ENCODE data around the gene SUDS3. TPM values are rescaled to one million over a fixed set of nuclear protein-coding genes. Genes with fewer than 3 reads are reported as not detected.

Gene SUDS3
- total and polyA plus RNA-seq, 12 donors, result 13.3 to 75.3 (median 27.5) TPM

DNA sequence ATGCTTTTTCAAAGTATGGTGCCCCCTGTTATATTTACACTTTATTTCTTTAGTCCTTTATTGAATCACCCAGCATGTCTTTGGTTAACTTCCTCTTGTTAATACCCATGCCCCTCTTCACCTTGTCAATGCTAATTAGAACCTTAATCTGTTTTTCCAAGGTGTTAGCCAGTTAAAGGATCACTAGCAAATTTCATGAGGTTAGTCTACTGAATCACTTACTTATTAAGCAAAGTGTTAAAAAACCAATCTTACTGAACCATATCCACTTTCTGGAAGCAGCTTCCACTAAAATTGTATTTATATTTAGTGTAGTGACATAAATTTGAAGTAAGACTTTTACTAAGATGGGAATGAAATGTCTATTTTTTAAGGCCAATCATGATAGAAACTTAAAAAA is 31.5 kb upstream of the SUDS3 start:
- H3K4me1 ChIP-seq (replicated peaks in 1 of 2), result peaks cover 0 to 6% of the 10 kb centered on the region in 2 donors
- intact Hi-C loops (cut with DNase I), result no loop called here
- H3K36me3 ChIP-seq (replicated peaks in 1 of 2), result no peaks in the 10 kb centered on the region
- no peaks in the 10 kb centered on the region for H3K27me3 ChIP-seq
- H3K4me3 ChIP-seq, result no peak overlapping the region
- TF ChIP-seq CTCF (IDR thresholded peaks at IDR 0.05) (no peak), POLR2A (IDR thresholded peaks at IDR 0.05) (no peak)
- no peak overlapping the region for H3K27ac ChIP-seq
- no peak for DNase-seq
- no peaks in the 10 kb centered on the region for H3K9me3 ChIP-seq (replicated peaks in 1 of 3)

- Histone ChIP-seq H3K4me3 (no peak overlapping the region), H3K27me3 (no peaks in the 10 kb centered on the region), H3K4me1 (replicated peaks in 1 of 2) (peaks cover 0 to 6% of the 10 kb centered on the region in 2 donors), H3K9me3 (replicated peaks in 1 of 3) (no peaks in the 10 kb centered on the region), H3K36me3 (replicated peaks in 1 of 2) (no peaks in the 10 kb centered on the region), H3K27ac (no peak overlapping the region)
- intact Hi-C loops (cut with DNase I), result no loop called here
- 53 to 71% (median 62%) methylated on average over 1 of the region's 1 CpG for WGBS, 4 donors
- TF ChIP-seq CTCF (IDR thresholded peaks at IDR 0.05), result no peak
- TF ChIP-seq POLR2A (IDR thresholded peaks at IDR 0.05), result no peak
- DNase-seq, result no peak
These were observed 31.0 kb upstream of the SUDS3 start for GRCh38 chr12:118345355-118345754.

- no peak overlapping the region for H3K27ac ChIP-seq
- 81 to 93% (median 85%) methylated on average over 7 of the region's 7 CpGs for WGBS, 4 donors
- H3K36me3 ChIP-seq (replicated peaks in 1 of 2), result no peaks in the 10 kb centered on the region
These were observed 29.5 kb upstream of the SUDS3 start for GRCh38 chr12:118346895-118347294.

GRCh38 chr12:118347916-118348315 is 28.4 kb upstream of the SUDS3 start:
- TF ChIP-seq POLR2A (IDR thresholded peaks at IDR 0.05), result no peak
- TF ChIP-seq CTCF (IDR thresholded peaks at IDR 0.05), result no peak
- intact Hi-C loops (cut with DNase I), result no loop called here
- 95 to 100% (median 96%) methylated on average over 2 of the region's 2 CpGs for WGBS, 4 donors

More at GRCh38 chr12:118346895-118347294, 29.5 kb upstream of the SUDS3 start:
- TF ChIP-seq CTCF (IDR thresholded peaks at IDR 0.05) (no peak), POLR2A (IDR thresholded peaks at IDR 0.05) (no peak)
- DNase-seq, result no peak
- peaks cover 0 to 6% of the 10 kb centered on the region in 2 donors for H3K4me1 ChIP-seq (replicated peaks in 1 of 2)
- intact Hi-C loops (cut with DNase I), result no loop called here
- no peak overlapping the region for H3K4me3 ChIP-seq
- no peaks in the 10 kb centered on the region for H3K9me3 ChIP-seq (replicated peaks in 1 of 3)
- H3K27me3 ChIP-seq, result no peaks in the 10 kb centered on the region

More at GRCh38 chr12:118347916-118348315, 28.4 kb upstream of the SUDS3 start:
- Histone ChIP-seq H3K36me3 (replicated peaks in 1 of 2) (no peaks in the 10 kb centered on the region), H3K4me3 (no peak overlapping the region), H3K27me3 (no peaks in the 10 kb centered on the region), H3K9me3 (replicated peaks in 1 of 3) (no peaks in the 10 kb centered on the region), H3K27ac (no peak overlapping the region), H3K4me1 (replicated peaks in 1 of 2) (peaks cover 0 to 6% of the 10 kb centered on the region in 2 donors)
- no peak for DNase-seq

Measured in adrenal gland (tissue), 12 donors.